ENCODE results near the gene ADGRD1.

ADGRD1 gene

DNA sequence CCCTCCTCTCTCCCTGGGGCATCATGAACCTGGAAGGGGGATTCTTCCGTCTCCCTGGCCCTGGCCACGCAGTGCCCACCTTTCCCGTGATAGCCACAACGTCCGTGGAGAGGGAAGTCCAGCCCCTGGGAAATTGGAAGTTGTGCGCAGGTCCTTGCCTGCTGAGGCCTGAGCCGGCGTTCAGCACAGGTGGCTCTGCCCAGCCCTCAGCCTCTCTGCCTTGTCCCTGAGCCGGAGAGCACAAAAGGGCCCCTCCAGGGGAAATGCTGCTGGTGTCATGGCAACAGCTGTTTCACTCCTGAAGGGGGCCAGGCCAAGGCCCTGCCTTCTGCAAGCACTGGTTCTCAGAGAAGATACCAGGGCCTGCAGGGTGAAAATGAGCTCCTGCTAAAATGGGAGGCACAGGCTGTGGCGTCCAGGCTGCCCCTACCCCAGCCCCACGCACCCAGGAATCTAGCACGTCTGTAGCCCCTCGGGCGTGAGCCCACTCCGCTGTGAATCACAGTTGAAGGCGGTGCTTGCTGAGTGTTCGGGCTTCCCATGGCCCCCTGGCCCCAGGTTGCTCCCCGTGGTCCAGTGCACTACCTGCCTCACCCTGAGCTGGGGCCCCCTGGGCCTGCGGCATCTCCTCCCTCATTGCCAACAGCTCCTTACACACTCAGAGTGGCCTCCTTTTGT is 149.4 kb downstream of the ADGRD1 start:
- no peaks in the 10 kb centered on the region for H3K36me3 ChIP-seq (ENCODE audit: control insufficient read depth in 2 of 2, insufficient read depth in 2 of 2, low read length in 2 of 2)
- H3K4me1 ChIP-seq (ENCODE audit: control insufficient read depth in 2 of 2, insufficient read depth in 2 of 2, low read length in 2 of 2): peaks cover 6 to 8% of the 10 kb centered on the region in 2 donors
- H3K27ac ChIP-seq (ENCODE audit: low read depth in 2 of 2, low read length in 2 of 2): no peak overlapping the region
- no peaks in the 10 kb centered on the region for H3K27me3 ChIP-seq (ENCODE audit: control insufficient read depth in 2 of 2, insufficient read depth in 2 of 2, low read length in 2 of 2)
- no peak overlapping the region for H3K9ac ChIP-seq (ENCODE audit: low read depth in 1 of 2, low read length in 2 of 2)
- H3K9me3 ChIP-seq (ENCODE audit: control insufficient read depth in 2 of 2, low read length in 2 of 2): no peaks in the 10 kb centered on the region
- no peak overlapping the region for H3K4me3 ChIP-seq (ENCODE audit: low read length in 2 of 2)

GRCh38 chr12:131103669-131104462 is 150.2 kb downstream of the ADGRD1 start:
- H3K9ac ChIP-seq (ENCODE audit: low read depth in 1 of 2, low read length in 2 of 2): no peak overlapping the region

DNA sequence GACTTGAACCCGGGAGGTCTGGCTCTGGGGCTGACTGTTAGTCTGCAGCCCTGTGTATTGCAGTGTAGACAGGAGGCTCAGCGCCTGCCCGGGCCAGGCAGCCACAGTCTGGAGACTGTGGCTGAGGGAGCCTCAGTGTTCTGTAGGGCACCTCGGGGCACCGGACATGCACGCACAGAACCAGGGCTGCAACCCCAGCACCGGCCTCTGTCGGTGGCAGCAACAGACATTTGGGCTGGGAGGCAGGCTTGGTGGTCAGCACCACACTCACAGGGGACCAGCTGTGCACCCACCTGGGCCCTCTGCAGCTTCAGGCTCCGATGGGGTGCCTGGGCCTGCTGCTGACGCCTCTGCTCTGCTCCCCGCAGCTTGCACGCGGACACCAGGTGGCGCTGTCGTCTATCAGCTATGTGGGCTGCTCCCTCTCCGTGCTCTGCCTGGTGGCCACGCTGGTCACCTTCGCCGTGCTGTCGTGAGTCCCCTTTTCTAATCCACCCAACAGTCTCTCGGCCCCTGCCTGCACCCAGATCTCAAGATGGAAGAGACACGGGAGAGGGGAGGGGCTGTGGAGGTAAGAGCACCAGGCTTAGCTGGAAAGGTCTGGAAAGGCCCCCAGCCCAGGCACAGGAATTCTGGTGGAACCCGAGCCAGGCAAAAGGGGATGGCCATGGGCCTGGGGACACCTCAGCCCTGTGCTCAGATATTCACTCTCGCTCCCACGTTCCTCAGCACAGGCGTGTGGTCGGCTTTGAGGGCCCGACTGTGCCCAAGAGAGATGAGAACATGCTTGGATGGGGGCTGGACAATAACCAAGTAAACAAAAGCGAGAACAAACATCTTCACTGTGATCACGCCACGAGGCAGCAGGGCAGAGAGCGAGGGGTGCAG is 151.0 kb downstream of the ADGRD1 start:
- Histone ChIP-seq H3K4me3 (ENCODE audit: low read length in 2 of 2) (peak overlapping the region in 1 of 2 donors; percentile 13), H3K9me3 (ENCODE audit: control insufficient read depth in 2 of 2, low read length in 2 of 2) (no peaks in the 10 kb centered on the region), H3K4me1 (ENCODE audit: control insufficient read depth in 2 of 2, insufficient read depth in 2 of 2, low read length in 2 of 2) (peaks cover 6 to 8% of the 10 kb centered on the region in 2 donors), H3K27ac (ENCODE audit: low read depth in 2 of 2, low read length in 2 of 2) (no peak overlapping the region), H3K36me3 (ENCODE audit: control insufficient read depth in 2 of 2, insufficient read depth in 2 of 2, low read length in 2 of 2) (no peaks in the 10 kb centered on the region), H3K9ac (ENCODE audit: low read depth in 1 of 2, low read length in 2 of 2) (no peak overlapping the region), H3K27me3 (ENCODE audit: control insufficient read depth in 2 of 2, insufficient read depth in 2 of 2, low read length in 2 of 2) (no peaks in the 10 kb centered on the region)

More at GRCh38 chr12:131103669-131104462, 150.2 kb downstream of the ADGRD1 start:
- Histone ChIP-seq H3K27me3 (ENCODE audit: control insufficient read depth in 2 of 2, insufficient read depth in 2 of 2, low read length in 2 of 2) (no peaks in the 10 kb centered on the region), H3K36me3 (ENCODE audit: control insufficient read depth in 2 of 2, insufficient read depth in 2 of 2, low read length in 2 of 2) (no peaks in the 10 kb centered on the region), H3K9me3 (ENCODE audit: control insufficient read depth in 2 of 2, low read length in 2 of 2) (no peaks in the 10 kb centered on the region), H3K27ac (ENCODE audit: low read depth in 2 of 2, low read length in 2 of 2) (no peak overlapping the region), H3K4me3 (ENCODE audit: low read length in 2 of 2) (no peak overlapping the region), H3K4me1 (ENCODE audit: control insufficient read depth in 2 of 2, insufficient read depth in 2 of 2, low read length in 2 of 2) (peaks cover 6 to 8% of the 10 kb centered on the region in 2 donors)

DNA sequence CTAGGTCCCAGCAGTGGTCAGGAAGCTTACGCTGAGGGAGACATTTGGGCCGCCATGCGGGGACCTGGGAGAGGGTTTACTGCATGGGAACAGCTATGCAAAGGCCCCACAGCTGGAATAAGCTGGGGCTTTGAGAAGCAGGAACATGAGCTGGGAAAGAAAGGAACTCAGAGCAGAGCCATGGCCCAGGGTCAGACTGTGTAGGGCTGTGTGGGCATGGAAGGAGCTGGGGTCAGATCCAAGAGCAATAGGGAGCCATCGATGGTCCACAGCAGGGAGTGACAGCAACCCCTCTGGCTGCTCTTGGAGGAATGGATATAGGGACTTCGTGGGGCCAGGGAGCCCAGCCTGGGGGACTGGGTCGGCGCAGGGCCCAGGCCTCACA is 151.6 kb downstream of the ADGRD1 start:
- H3K9me3 ChIP-seq (ENCODE audit: control insufficient read depth in 2 of 2, low read length in 2 of 2): no peaks in the 10 kb centered on the region
- H3K9ac ChIP-seq (ENCODE audit: low read depth in 1 of 2, low read length in 2 of 2): no peak overlapping the region
- H3K27ac ChIP-seq (ENCODE audit: low read depth in 2 of 2, low read length in 2 of 2): no peak overlapping the region
- no peak overlapping the region for H3K4me3 ChIP-seq (ENCODE audit: low read length in 2 of 2)
- H3K4me1 ChIP-seq (ENCODE audit: control insufficient read depth in 2 of 2, insufficient read depth in 2 of 2, low read length in 2 of 2): peaks cover 6 to 8% of the 10 kb centered on the region in 2 donors
- H3K36me3 ChIP-seq (ENCODE audit: control insufficient read depth in 2 of 2, insufficient read depth in 2 of 2, low read length in 2 of 2): no peaks in the 10 kb centered on the region
- H3K27me3 ChIP-seq (ENCODE audit: control insufficient read depth in 2 of 2, insufficient read depth in 2 of 2, low read length in 2 of 2): no peaks in the 10 kb centered on the region

DNA sequence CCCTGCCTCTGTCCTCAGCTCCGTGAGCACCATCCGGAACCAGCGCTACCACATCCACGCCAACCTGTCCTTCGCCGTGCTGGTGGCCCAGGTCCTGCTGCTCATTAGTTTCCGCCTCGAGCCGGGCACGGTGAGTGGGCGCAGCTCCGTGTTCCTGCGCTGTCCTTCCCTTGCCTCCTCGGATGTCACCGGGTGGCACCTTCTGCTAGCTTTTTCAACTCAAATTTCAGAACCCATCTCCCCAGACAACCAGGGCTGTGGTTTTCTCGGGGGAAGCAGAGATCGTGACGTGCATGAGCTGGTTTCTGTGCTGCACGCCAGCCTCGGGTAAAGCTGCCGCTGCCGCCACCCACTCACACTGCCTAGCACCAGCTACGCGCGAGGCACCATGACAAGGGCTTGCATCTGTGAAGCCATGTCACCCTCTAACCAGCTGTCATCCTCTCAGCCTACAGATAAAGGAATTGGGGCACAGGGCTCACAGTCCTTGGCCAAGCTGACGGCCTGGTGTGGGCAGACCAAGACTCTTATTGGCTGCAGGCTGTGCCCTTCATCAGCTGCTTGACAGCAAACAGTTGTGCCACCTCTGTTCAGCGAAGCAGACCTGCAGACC is 152.1 kb downstream of the ADGRD1 start:
- H3K36me3 ChIP-seq (ENCODE audit: control insufficient read depth in 2 of 2, insufficient read depth in 2 of 2, low read length in 2 of 2): no peaks in the 10 kb centered on the region
- H3K9me3 ChIP-seq (ENCODE audit: control insufficient read depth in 2 of 2, low read length in 2 of 2): no peaks in the 10 kb centered on the region
- peaks cover 6 to 8% of the 10 kb centered on the region in 2 donors for H3K4me1 ChIP-seq (ENCODE audit: control insufficient read depth in 2 of 2, insufficient read depth in 2 of 2, low read length in 2 of 2)
- no peak overlapping the region for H3K9ac ChIP-seq (ENCODE audit: low read depth in 1 of 2, low read length in 2 of 2)
- H3K4me3 ChIP-seq (ENCODE audit: low read length in 2 of 2): no peak overlapping the region
- H3K27ac ChIP-seq (ENCODE audit: low read depth in 2 of 2, low read length in 2 of 2): no peak overlapping the region
- no peaks in the 10 kb centered on the region for H3K27me3 ChIP-seq (ENCODE audit: control insufficient read depth in 2 of 2, insufficient read depth in 2 of 2, low read length in 2 of 2)

GRCh38 chr12:131106349-131106941 is 152.7 kb downstream of the ADGRD1 start:
- no peak overlapping the region for H3K27ac ChIP-seq (ENCODE audit: low read depth in 2 of 2, low read length in 2 of 2)
- H3K9ac ChIP-seq (ENCODE audit: low read depth in 1 of 2, low read length in 2 of 2): no peak overlapping the region
- H3K4me1 ChIP-seq (ENCODE audit: control insufficient read depth in 2 of 2, insufficient read depth in 2 of 2, low read length in 2 of 2): peaks cover 6 to 8% of the 10 kb centered on the region in 2 donors
- H3K4me3 ChIP-seq (ENCODE audit: low read length in 2 of 2): no peak overlapping the region
- H3K9me3 ChIP-seq (ENCODE audit: control insufficient read depth in 2 of 2, low read length in 2 of 2): no peaks in the 10 kb centered on the region
- no peaks in the 10 kb centered on the region for H3K36me3 ChIP-seq (ENCODE audit: control insufficient read depth in 2 of 2, insufficient read depth in 2 of 2, low read length in 2 of 2)
- no peaks in the 10 kb centered on the region for H3K27me3 ChIP-seq (ENCODE audit: control insufficient read depth in 2 of 2, insufficient read depth in 2 of 2, low read length in 2 of 2)

DNA sequence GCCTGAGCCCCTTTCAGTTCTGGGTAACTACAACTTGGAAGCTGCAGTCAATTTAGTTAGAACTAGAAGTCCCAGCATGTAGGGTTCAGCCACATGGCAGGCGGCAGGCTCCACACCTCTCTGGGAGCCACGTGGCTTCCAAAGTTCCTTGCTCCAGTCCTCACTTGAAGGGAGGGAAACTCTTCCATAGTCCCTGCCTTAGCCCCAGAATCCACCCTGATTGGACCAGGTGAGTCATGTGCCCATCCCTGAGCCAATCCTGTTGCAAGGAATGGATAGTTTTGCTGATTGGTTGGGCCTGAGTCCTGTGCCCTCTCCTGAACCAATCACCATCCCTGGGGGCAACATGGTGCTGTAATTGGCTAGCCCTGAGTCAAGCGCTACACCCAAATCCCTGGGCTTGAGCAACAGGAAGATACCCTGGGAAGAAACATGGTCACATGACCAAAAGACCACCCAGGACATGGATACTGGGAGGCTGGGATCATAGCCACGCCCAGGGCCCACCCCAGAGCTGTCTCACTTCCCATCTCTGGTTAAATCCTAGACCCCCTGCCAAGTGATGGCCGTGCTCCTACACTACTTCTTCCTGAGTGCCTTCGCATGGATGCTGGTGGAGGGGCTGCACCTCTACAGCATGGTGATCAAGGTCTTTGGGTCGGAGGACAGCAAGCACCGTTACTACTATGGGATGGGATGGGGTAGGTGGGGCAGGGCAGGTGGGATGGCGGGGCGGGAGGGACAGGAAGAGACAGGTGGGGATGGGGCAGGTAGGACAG is 154.7 kb downstream of the ADGRD1 start:
- Histone ChIP-seq H3K4me3 (ENCODE audit: low read length in 2 of 2) (no peak overlapping the region), H3K9ac (ENCODE audit: low read depth in 1 of 2, low read length in 2 of 2) (no peak overlapping the region), H3K9me3 (ENCODE audit: control insufficient read depth in 2 of 2, low read length in 2 of 2) (no peaks in the 10 kb centered on the region), H3K4me1 (ENCODE audit: control insufficient read depth in 2 of 2, insufficient read depth in 2 of 2, low read length in 2 of 2) (peaks cover 3 to 8% of the 10 kb centered on the region in 2 donors), H3K36me3 (ENCODE audit: control insufficient read depth in 2 of 2, insufficient read depth in 2 of 2, low read length in 2 of 2) (no peaks in the 10 kb centered on the region), H3K27ac (ENCODE audit: low read depth in 2 of 2, low read length in 2 of 2) (no peak overlapping the region), H3K27me3 (ENCODE audit: control insufficient read depth in 2 of 2, insufficient read depth in 2 of 2, low read length in 2 of 2) (no peaks in the 10 kb centered on the region)

DNA sequence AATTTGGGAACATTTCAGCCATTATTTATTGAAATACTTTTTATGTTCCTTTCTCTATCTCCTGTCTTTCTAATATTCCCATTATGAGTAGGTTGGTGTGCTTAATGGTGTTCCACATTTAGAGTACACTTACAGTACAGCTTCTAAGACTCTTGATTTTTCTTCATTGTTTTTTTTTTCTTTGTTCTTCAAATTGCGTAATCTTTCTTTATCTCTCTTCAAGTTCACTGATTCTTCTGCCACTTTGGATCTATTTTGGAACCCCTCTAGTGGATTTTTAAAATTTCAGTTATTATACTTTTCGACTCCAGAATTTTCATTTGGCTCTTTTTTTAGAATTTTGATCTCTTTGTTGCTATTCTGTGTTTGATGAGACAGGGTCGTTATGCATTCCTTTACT is 157.7 kb downstream of the ADGRD1 start:
- Histone ChIP-seq H3K27me3 (ENCODE audit: control insufficient read depth in 2 of 2, insufficient read depth in 2 of 2, low read length in 2 of 2) (no peaks in the 10 kb centered on the region), H3K4me1 (ENCODE audit: control insufficient read depth in 2 of 2, insufficient read depth in 2 of 2, low read length in 2 of 2) (no peaks in the 10 kb centered on the region), H3K27ac (ENCODE audit: low read depth in 2 of 2, low read length in 2 of 2) (no peak overlapping the region), H3K9me3 (ENCODE audit: control insufficient read depth in 2 of 2, low read length in 2 of 2) (no peaks in the 10 kb centered on the region), H3K4me3 (ENCODE audit: low read length in 2 of 2) (no peak overlapping the region), H3K36me3 (ENCODE audit: control insufficient read depth in 2 of 2, insufficient read depth in 2 of 2, low read length in 2 of 2) (no peaks in the 10 kb centered on the region), H3K9ac (ENCODE audit: low read depth in 1 of 2, low read length in 2 of 2) (no peak overlapping the region)

DNA sequence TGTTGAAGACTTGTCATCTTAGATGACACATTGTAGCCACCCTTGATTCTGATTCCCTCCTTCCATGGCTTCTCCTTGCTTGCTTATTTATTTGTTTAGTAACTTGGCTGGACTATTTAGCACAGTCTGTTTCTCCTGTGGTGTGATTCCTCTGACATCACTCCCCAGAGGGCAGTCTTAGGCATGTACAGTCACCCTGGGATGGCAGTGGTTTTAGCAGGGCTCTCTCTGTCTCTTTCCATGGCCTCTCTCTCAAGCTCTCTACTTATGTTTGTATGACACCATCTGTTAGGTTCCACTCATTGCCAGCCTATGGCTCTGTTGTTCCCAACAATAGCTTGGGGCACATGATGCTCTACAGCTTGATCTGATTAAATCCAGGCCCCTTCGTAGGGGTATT is 158.3 kb downstream of the ADGRD1 start:
- H3K36me3 ChIP-seq (ENCODE audit: control insufficient read depth in 2 of 2, insufficient read depth in 2 of 2, low read length in 2 of 2): no peaks in the 10 kb centered on the region
- H3K27ac ChIP-seq (ENCODE audit: low read depth in 2 of 2, low read length in 2 of 2): no peak overlapping the region
- H3K9ac ChIP-seq (ENCODE audit: low read depth in 1 of 2, low read length in 2 of 2): no peak overlapping the region
- H3K4me3 ChIP-seq (ENCODE audit: low read length in 2 of 2): no peak overlapping the region
- H3K4me1 ChIP-seq (ENCODE audit: control insufficient read depth in 2 of 2, insufficient read depth in 2 of 2, low read length in 2 of 2): no peaks in the 10 kb centered on the region
- no peaks in the 10 kb centered on the region for H3K9me3 ChIP-seq (ENCODE audit: control insufficient read depth in 2 of 2, low read length in 2 of 2)
- H3K27me3 ChIP-seq (ENCODE audit: control insufficient read depth in 2 of 2, insufficient read depth in 2 of 2, low read length in 2 of 2): no peaks in the 10 kb centered on the region
